MM.1S (cell line): ENCODE measurements around the gene ARL4A.

Source experiments
- DNase-seq: peaks from one replicate; pipeline ENCODE4 v3.0.0-alpha.2; 2015
- H2AFZ ChIP-seq: fragments of 300-600 bp; sonication (generic); 2 replicates; pipeline ENCODE4 v1.6.0; 2016; ENCODE audit warnings: antibody characterized with exemption, low read length
- H3F3A ChIP-seq: fragments of 300-600 bp; sonication (generic); 2 replicates; pipeline ENCODE4 v1.6.1; 2016; ENCODE audit warnings: mild to moderate bottlenecking, antibody characterized with exemption, low read length, moderate library complexity, mixed read lengths; ENCODE audit not compliant: insufficient read depth
- H3K27ac ChIP-seq: fragments of 300-600 bp; sonication (generic); 2 replicates; pipeline ENCODE4 v1.5.1; 2016; ENCODE audit warnings: mild to moderate bottlenecking, low read length
- H3K27me3 ChIP-seq: fragments of 300-600 bp; sonication (generic); replicated peaks from 2 replicates; pipeline ENCODE4 v1.6.0; 2016; ENCODE audit warnings: low read length; ENCODE audit not compliant: insufficient read depth
- H3K36me3 ChIP-seq: fragments of 300-600 bp; sonication (generic); replicated peaks from 2 replicates; pipeline ENCODE4 v1.6.1; 2016; ENCODE audit warnings: mild to moderate bottlenecking, low read length, mixed read lengths; ENCODE audit not compliant: insufficient read depth
- H3K4me1 ChIP-seq: fragments of 300-600 bp; sonication (generic); 2 replicates; pipeline ENCODE4 v1.6.1; 2016; ENCODE audit warnings: low read length, mixed read lengths
- H3K4me2 ChIP-seq: fragments of 300-600 bp; sonication (generic); 2 replicates; pipeline ENCODE4 v1.6.0; 2016; ENCODE audit warnings: low read depth, low read length
- H3K4me3 ChIP-seq: fragments of 300-600 bp; sonication (generic); 2 replicates; pipeline ENCODE4 v1.5.1; 2016; ENCODE audit warnings: low read length, mixed read lengths
- H3K79me2 ChIP-seq: fragments of 300-600 bp; sonication (generic); 2 replicates; pipeline ENCODE4 v1.6.1; 2016; ENCODE audit warnings: mixed run types, low read length, mixed read lengths
- H3K9ac ChIP-seq: fragments of 300-600 bp; sonication (generic); 2 replicates; pipeline ENCODE4 v1.6.1; 2016; ENCODE audit warnings: low read length, mixed read lengths
- H3K9me2 ChIP-seq: fragments of 300-600 bp; sonication (generic); replicated peaks from 2 replicates; pipeline ENCODE4 v1.6.1; 2016; ENCODE audit warnings: mild to moderate bottlenecking, low read length, mixed read lengths; ENCODE audit not compliant: insufficient read depth
- H3K9me3 ChIP-seq: fragments of 300-600 bp; sonication (generic); replicated peaks from 2 replicates; pipeline ENCODE4 v1.6.1; 2016; ENCODE audit warnings: mild to moderate bottlenecking, low read length, mixed read lengths; ENCODE audit not compliant: insufficient read depth
- H4K20me1 ChIP-seq: fragments of 300-600 bp; sonication (generic); 2 replicates; pipeline ENCODE4 v1.6.1; 2016; ENCODE audit warnings: mild to moderate bottlenecking, low read length, moderate library complexity, mixed read lengths; ENCODE audit not compliant: insufficient read depth
- CTCF ChIP-seq: fragments of 300-600 bp; sonication (generic); IDR thresholded peaks from 2 replicates; pipeline ENCODE4 v1.5.1; 2016; ENCODE audit warnings: antibody characterized with exemption, low read length, mixed read lengths
- EZH2 ChIP-seq: fragments of 300-600 bp; sonication (generic); optimal IDR thresholded peaks from 2 replicates; pipeline ENCODE3; 2017; ENCODE audit warnings: low read depth, mild to moderate bottlenecking, antibody characterized with exemption, low read length, mixed read lengths
- EZH2phosphoT487 ChIP-seq: fragments of 300-600 bp; sonication (generic); IDR thresholded peaks from 2 replicates; pipeline ENCODE4 v1.6.1; 2018; ENCODE audit warnings: antibody characterized with exemption, low read length

The ARL4A gene

GRCh38 chr7:12650080-12650479, 37.4 kb upstream of the ARL4A start:
- Histone ChIP-seq H3K4me1 (no peaks in the 10 kb centered on the region), H3K27ac (no peak overlapping the region)

GRCh38 chr7:12653110-12653509, 34.3 kb upstream of the ARL4A start:
- Histone ChIP-seq H3K9ac (no peak overlapping the region), H2AFZ (no peak overlapping the region), H3K27ac (no peak overlapping the region), H3K9me2 (no peaks in the 10 kb centered on the region), H3K27me3 (no peaks in the 10 kb centered on the region), H4K20me1 (no peaks in the 10 kb centered on the region), H3F3A (no peaks in the 10 kb centered on the region), H3K36me3 (no peaks in the 10 kb centered on the region), H3K4me2 (no peak overlapping the region), H3K79me2 (no peaks in the 10 kb centered on the region), H3K4me1 (no peaks in the 10 kb centered on the region), H3K9me3 (no peaks in the 10 kb centered on the region), H3K4me3 (no peak overlapping the region)
- TF ChIP-seq CTCF (no peak), EZH2 (no peak), EZH2phosphoT487 (no peak)
- DNase-seq: no peak

More at GRCh38 chr7:12650080-12650479, 37.4 kb upstream of the ARL4A start:
- no peak for DNase-seq
- Histone ChIP-seq H3K79me2 (no peaks in the 10 kb centered on the region), H3K4me2 (no peak overlapping the region), H3F3A (no peaks in the 10 kb centered on the region), H3K4me3 (no peak overlapping the region), H4K20me1 (no peaks in the 10 kb centered on the region), H3K9me2 (no peaks in the 10 kb centered on the region), H2AFZ (no peak overlapping the region), H3K36me3 (no peaks in the 10 kb centered on the region), H3K9me3 (no peaks in the 10 kb centered on the region), H3K9ac (no peak overlapping the region), H3K27me3 (no peaks in the 10 kb centered on the region)
- TF ChIP-seq CTCF: no peak
- TF ChIP-seq EZH2phosphoT487: no peak
- no peak for TF ChIP-seq EZH2

GRCh38 chr7:12653518-12653917, 33.9 kb upstream of the ARL4A start:
- H2AFZ ChIP-seq: no peak overlapping the region
- H3K4me2 ChIP-seq: no peak overlapping the region
- H4K20me1 ChIP-seq: no peaks in the 10 kb centered on the region
- H3K9ac ChIP-seq: no peak overlapping the region
- no peaks in the 10 kb centered on the region for H3K9me2 ChIP-seq
- H3K4me1 ChIP-seq: no peaks in the 10 kb centered on the region
- no peaks in the 10 kb centered on the region for H3K79me2 ChIP-seq
- no peaks in the 10 kb centered on the region for H3K9me3 ChIP-seq
- TF ChIP-seq CTCF (no peak), EZH2phosphoT487 (no peak), EZH2 (no peak)
- H3K36me3 ChIP-seq: no peaks in the 10 kb centered on the region
- no peak overlapping the region for H3K27ac ChIP-seq
- no peaks in the 10 kb centered on the region for H3K27me3 ChIP-seq
- no peak for DNase-seq
- no peaks in the 10 kb centered on the region for H3F3A ChIP-seq
- H3K4me3 ChIP-seq: no peak overlapping the region
